GM19099 (cell line): ENCODE data around the gene ADAM30.

ENCODE experiments used
- POLR2A ChIP-seq: IDR thresholded peaks from 3 replicates; pipeline ENCODE4 v1.6.1; 2011; ENCODE audit warnings: low read depth; ENCODE audit not compliant: insufficient read length; ENCODE audit errors: extremely low read depth

ADAM30 gene

DNA sequence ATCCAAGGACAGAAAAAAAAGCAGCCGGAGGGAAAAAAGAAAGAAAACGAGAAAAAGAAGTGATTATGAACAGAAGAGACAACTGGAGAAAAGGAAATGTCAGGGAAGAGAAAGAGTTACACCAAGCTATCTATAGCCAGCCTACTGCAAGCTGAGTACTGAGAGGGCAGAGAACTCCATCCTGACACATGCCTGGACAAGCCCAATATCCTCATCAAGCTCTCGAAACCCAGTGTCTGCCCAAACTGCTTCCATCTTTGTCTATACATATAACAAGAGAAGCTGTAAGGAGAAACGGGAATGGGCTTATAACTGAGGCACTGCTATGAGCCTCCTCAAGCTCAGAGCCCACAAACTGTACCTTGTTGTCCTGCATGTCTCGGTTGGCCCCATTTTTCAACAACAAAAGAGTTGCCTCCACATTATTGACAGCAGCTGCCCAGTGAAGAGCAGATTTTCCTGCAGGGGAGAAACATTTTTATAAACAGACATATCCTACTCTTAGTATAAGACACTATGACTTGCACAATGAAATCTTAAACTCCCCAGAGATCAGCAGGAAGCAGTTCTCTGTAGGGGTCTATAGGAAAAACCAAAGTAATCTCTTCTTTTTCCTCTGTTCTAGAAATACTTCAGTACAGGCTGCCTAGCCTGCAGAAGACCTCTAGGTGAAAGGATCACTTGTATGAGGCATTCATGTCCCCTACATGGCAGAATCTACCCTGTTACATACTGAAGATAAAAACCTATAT is 21.2 kb upstream of the ADAM30 start:
- no peak for TF ChIP-seq POLR2A

DNA sequence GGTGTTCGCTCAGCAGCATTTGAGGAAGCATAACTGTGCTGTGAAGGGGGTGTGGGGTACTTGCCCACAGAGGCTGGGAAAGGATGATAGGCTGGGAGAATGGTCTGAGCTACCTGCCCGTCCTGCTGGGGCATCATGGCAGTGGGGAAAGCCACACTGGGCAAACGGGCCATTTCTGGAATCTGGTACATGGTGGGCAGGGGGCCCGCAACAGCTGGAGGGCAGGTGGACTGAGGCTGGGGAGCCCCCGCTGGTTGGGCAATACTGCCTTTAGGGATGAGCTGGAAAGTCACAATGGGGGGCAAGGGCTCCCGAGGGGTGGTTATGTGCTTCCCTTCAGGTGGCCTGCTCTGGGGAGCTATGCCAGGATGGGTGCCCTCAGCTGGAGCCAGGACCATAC is 19.2 kb upstream of the ADAM30 start:
- TF ChIP-seq POLR2A, result no peak

DNA sequence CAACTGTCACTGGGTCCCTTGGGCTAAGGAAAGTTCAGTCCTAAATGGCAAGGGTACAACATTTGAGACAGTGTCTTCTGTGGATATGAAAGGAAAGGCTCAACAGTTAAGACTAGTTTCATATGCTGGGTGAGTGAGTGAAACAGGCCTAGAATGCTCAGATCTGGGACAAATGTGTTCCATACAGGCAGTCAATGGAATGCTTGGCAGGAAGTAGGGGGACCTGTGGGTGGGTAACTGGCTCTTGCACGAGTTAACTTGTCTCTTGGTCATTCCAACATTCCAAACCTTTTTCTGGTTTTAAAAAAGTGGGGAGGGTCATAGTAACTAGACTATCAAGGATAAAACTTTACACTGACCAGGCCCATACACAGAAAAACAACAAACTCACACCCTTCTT is 17.8 kb upstream of the ADAM30 start:
- no peak for TF ChIP-seq POLR2A

DNA sequence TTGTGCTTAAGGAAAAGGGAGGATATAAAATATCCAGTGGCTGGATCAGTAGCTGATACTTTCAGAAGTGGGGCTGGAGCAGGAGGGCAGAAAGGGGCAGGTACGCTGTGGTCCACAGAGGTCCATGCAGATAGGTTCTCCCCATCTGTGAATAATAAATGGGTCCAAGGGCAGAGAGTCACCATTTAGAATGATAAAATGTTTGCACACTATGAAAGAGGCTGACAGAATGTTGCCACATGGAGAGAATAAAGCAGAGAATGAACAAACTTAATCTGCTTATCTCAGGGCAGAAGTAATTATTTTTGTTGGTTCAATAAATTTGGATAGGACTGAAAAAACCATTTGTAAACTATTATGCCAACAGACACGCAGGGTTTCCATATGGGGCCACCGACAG is 16.6 kb upstream of the ADAM30 start:
- TF ChIP-seq POLR2A, result no peak

DNA sequence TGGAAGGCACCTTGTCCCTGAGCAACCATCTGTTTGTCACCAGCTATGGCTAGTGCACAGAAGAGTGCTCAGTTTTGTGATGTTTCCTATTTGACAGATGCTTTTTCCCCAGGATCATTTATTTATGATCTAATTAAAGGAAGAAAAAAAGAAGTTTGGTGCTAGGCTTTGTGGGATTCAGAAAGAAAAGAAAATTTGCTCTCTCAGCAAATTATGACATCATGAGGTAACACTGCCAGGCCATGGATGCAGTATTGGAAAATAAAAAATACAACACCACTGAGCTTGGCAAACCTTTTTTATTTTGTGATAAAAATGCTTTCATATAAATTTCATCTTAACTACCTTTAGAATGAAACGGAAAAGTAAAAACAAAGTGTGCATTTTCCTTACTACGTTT is 15.5 kb upstream of the ADAM30 start:
- no peak for TF ChIP-seq POLR2A

DNA sequence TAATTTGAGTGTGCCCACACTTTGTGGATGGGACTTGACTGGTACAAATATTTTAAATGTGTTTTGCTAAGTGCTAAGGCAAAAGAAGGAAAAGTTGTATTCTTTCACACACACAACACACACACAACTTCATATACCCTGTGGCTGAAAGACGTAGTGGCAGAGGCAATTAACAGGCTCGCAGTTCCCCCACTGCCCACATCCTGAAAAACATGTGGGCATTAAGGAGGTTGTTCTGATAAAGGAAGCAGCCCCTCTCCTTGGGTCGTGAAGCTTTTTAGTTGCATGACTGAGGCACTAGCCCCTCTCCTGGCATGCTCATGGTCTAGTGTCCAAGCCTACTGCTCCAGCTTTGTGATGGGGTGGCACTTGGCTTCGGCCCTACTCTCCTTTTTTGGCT is 14.3 kb upstream of the ADAM30 start:
- no peak for TF ChIP-seq POLR2A

DNA sequence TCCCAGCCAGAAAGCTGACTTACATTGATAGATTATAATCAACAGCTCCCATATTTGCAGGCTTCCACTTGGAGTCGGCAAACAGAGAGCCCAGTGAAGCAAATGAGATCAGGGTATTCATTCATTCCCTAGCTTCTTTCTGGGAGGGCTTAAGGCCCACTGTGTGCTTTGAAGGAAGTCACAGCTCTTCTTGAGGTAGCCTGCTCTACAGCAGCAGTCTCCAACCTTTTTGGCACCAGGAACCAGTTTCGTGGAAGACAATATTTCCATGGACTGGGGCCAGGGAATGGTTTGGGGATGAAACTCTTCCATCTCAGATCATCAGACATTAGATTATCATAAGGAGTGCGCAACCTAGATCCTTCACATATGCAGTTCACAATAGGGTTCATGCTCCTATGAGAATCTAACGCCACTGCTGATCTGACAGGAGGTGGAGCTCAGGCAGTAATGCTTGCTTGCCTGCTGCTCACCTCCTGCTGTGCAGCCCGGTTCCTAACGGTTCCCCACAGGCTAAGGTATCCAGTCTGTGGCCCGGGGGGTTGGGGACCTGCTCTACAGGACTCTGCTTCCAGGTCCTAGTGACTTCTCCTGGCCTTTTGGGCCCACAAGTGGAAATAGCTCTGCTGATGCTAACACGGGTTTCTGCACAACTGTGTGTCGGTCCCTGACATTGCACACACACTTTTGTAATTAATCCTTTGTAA is 13.7 kb upstream of the ADAM30 start:
- TF ChIP-seq POLR2A, result no peak

DNA sequence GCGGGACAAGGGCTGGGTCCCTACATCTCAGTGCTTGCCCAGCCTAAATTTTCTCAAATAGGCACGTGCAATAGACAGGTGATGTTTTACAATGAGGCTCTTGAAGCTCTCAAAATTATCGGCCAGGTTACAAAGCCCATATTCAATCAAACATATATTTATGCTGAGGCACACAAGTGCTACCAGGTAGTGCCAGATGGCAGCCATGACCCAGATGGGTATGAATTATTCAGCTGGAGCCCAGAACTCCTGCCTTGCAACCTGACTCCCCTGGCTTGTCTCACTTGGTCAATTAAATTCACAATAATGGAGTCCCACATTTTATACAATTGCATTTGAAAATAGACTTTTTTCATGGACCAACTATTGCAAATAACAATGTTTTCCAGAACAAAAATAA is 12.3 kb upstream of the ADAM30 start:
- no peak for TF ChIP-seq POLR2A

DNA sequence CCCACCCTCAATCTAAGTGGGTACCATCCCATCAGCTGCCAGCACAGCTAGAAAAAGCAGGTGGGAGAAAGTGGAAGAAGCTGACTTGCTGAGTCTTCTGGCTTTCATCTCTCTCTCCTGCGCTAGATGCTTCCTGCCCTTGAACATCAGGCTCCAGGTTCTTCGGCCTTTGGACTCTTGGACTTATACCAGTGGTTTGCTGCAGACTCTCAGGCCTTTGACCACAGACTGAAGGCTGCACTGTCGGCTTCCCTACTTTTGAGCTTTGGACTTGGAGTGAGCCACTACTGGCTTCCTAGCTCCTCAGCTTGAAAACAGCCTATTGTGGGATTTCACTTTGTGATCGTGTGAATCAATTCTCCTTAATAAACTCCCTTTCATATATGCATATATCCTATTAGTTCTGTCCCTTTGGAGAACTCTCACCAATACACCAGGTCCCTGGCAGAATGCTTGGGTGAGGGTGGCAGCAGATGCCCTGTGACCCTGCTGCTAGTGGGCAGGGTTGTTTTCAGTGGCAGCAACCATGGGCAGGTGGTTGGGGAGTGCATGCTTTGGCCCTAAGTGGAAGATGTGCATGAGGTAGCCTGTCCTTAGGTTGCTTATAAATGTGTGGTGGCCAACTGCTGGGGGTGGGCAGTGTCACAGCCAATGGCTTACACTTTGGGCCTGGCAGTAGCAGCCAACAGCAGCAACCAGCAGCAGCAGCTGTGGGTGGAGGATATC is 10.8 kb upstream of the ADAM30 start:
- TF ChIP-seq POLR2A, result no peak

DNA sequence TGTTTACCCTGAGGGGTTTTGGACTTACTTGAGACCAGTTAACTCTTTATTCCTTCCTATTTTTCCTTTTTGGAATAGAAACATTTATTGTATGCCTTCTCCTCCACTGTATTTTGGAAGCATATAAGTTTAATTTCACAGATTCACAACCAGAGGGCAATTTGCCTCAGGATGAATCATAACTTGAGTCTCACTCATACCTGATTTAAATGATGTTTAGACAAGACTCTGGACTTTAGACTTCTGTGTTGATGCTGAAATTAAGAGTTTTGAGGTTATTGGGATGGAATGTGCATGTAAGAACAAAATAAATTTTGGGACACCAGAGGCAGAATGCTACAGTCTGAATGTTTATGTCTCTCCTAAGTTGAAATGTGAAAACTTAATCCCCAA is 7.1 kb upstream of the ADAM30 start:
- no peak for TF ChIP-seq POLR2A

DNA sequence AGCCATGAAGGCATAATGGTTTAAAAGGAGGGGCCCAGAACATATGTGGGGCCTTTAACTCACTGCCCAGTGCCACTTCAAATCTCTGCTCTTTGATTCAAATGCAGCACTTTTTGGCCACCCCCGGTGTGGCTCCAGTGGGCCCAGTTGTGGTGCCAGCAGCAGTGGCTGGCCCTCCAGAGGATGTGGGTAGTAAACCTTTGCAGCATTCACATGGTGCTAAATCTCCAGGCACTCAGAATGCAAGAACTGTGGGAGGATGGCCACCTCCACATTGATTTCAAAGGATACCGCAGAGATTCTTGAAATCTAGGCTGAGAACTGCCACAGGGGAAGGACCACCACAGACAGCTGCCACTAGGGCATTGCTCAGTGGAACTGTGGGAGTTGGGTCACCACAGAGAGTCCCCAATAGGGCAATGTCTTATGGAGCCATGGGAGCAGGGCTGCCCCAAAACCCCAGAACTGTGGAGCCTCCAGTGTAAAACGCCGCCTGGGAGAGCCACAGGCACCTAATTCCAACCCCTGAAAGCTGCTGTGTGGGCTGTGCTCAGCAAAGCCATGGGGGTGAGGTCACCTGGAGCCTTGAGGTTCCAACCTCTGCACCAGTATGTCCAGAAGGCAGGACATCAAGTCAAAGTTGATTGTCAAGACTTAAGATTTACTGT is 6.6 kb upstream of the ADAM30 start:
- TF ChIP-seq POLR2A, result no peak

DNA sequence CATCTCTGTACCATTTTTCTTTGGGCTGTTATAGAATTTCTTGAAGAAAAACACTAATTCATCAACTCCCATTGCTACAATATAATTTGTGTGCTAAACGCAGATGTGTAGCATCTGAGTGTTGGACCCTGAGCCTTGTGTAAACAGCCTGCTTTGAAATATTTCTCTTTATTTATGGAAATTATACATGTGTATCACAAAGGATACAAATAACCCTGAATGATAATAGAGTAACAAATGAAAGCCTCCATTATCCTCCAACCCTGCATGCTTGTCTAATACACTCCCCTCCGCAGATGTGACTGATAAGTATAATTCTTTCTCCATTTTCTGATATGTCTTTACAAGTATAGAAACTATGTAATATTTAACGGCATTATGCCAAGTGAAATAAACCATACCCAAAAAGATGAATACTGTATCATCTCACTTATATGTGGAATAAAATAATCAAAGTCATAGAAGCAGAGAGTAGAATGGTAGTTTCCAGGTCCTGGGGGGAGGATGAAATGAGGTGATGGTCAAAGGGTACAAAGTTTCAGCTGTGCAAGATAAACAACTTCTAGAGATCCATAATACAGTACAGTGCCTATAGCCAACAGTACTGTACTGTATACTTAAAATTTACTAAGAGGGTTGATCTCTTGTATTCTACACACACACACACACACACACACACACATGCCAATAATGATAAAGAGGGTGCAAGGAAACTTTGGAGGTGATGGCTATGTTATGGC is 2.8 kb upstream of the ADAM30 start:
- TF ChIP-seq POLR2A, result no peak

DNA sequence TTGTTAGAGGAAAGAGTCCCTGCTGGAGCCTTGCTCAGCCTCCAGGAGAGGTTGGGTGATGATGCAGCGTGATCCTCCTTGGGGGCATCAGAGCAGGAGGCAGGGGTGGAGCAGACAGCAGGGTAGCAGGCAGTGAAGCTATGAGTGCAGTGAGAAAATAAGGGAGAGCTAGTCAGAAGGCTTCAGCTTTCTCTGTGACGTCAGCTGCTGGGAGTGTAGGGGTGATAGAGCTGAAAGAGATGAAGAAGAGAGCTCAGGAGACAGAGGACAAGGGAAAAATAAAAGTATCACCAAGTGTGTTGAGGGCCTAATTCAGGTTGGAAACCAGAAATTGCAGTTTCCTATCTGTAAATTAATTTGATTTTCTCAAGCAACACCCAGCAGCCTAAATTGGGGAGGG is 2.2 kb upstream of the ADAM30 start:
- no peak for TF ChIP-seq POLR2A

DNA sequence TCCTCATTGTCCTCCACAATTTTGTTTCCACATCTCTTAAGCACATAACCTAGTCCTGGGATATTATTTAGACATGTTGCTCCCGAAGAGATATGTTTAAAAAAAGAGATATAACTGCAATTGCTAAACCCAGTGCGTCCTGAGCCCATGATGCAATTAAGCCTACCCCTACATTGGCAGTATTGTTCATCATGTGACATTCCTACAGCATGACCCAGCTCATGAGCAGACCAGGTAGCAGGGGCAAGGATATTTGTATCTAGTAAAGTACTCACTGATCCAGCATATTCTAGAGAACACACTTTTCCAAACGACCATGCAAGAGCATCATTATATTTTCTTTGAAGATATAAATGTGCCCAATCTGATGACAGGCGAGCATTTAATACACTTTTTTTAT is 1.2 kb downstream of the ADAM30 start:
- no peak for TF ChIP-seq POLR2A
